Measurements from ENCODE around the gene PERM1. TPM values are rescaled to one million over a fixed set of nuclear protein-coding genes. Genes with fewer than 3 reads are reported as not detected.

Gene PERM1
- total and polyA plus RNA-seq, 2 of the 8 experiments (the other 6 are each of a cell fraction or from before 2014, with no cell fraction given): not detected

- no peak overlapping the region for H3K18ac ChIP-seq (ENCODE audit: extremely low read depth, low read length)
- ChIA-PET CTCF (ENCODE audit: partially characterized antibody) (interaction anchor here (0.5 to 6.9 kb wide), 17 partner anchors 8 to 310 kb away, joined by 3 to 86 read pairs (median 6); partner anchors contain the start of genes HES4 and ISG15), POLR2A (ENCODE audit: partially characterized antibody) (interaction anchor here (0.8 to 2.4 kb wide), 10 partner anchors 14 to 76 kb away, joined by 3 to 9 read pairs (median 3); partner anchors contain the start of gene HES4)
- no peak overlapping the region for H4K5ac ChIP-seq (ENCODE audit: insufficient read length, low read depth, low read length)
- H2BK120ac ChIP-seq (replicated peaks; ENCODE audit: low read depth, low read length): no peak overlapping the region
- H2BK12ac ChIP-seq (ENCODE audit: low read depth, low read length): no peak overlapping the region
- no peaks in the 10 kb centered on the region for H3K79me2 ChIP-seq (ENCODE audit: control insufficient read depth in 1 of 2, insufficient read depth in 2 of 2, low read length in 2 of 2)
- DNase-seq (ENCODE audit: low read depth in 1 of 2, low spot score in 2 of 2): no peak
- H3K36me3 ChIP-seq (ENCODE audit: control insufficient read depth in 2 of 4, insufficient read depth in 4 of 4, low read length in 3 of 4): no peaks in the 10 kb centered on the region
- no peak overlapping the region for H2AFZ ChIP-seq (ENCODE audit: low read length)
- no peak overlapping the region for H3K23ac ChIP-seq (ENCODE audit: insufficient read length)
- H3K56ac ChIP-seq (replicated peaks; ENCODE audit: insufficient read length, low read depth, low read length): no peak overlapping the region
- no peak overlapping the region for H3K14ac ChIP-seq (ENCODE audit: insufficient read length)
- no peaks in the 10 kb centered on the region for H3K9me3 ChIP-seq (ENCODE audit: insufficient read depth in 2 of 2, low read depth in 1 of 2, low read length in 1 of 2)
- H2BK20ac ChIP-seq (ENCODE audit: low read length): no peak overlapping the region
- H3K4me3 ChIP-seq (ENCODE audit: extremely low read depth in 1 of 4, insufficient read depth in 2 of 4, low read depth in 3 of 4, low read length in 4 of 4): no peak overlapping the region
- H4K91ac ChIP-seq (replicated peaks; ENCODE audit: insufficient read length, low read length): no peak overlapping the region
- H3K4me1 ChIP-seq (replicated peaks in 1 of 4; ENCODE audit: control insufficient read depth in 3 of 4, insufficient read depth in 4 of 4, low read length in 3 of 4): peaks cover 0 to 5% (median under 1%) of the 10 kb centered on the region in 4 experiments; a peak in 4 of 7 replicates
- H3K23me2 ChIP-seq (ENCODE audit: low read depth, low read length): peaks cover 2% of the 10 kb centered on the region; the same call in 1 of the 2 replicates
- no peak overlapping the region for H3K9ac ChIP-seq (replicated peaks in 1 of 4; ENCODE audit: extremely low read depth in 1 of 4, low read depth in 3 of 4, low read length in 3 of 4)
- H2BK5ac ChIP-seq (ENCODE audit: low read depth, low read length): no peak overlapping the region
- H4K20me1 ChIP-seq (replicated peaks in 1 of 2; ENCODE audit: control insufficient read depth in 1 of 2, insufficient read depth in 2 of 2, low read length in 2 of 2): peaks cover 0 to 8% of the 10 kb centered on the region in 2 experiments
- WGBS, 2 experiments (ENCODE audit: extremely low coverage in 1 of 2, insufficient coverage in 1 of 2, insufficient read length in 1 of 2, insufficient replicate concordance in 2 of 2, low coverage in 1 of 2, low lambda C conversion rate in 2 of 2, missing lambda C conversion rate in 1 of 2): 88% methylated on average over 30 of the region's 35 CpGs; no CpG with 5 or more reads in 1 of the 2 experiments
- FAIRE-seq: no peak
- H3K79me1 ChIP-seq (ENCODE audit: low read depth, low read length): no peaks in the 10 kb centered on the region
- H2AK5ac ChIP-seq (ENCODE audit: low read depth, low read length): no peak overlapping the region
- H3K27ac ChIP-seq (ENCODE audit: low read depth, low read length): no peak overlapping the region
- TF ChIP-seq KDM4A (IDR thresholded peaks at IDR 0.05; ENCODE audit: low read depth, low read length, severe bottlenecking) (no peak), SP2 (IDR thresholded peaks at IDR 0.05; ENCODE audit: low read length) (no peak), CHD1 (IDR thresholded peaks at IDR 0.05; ENCODE audit: low read depth, low read length) (no peak), EP300 (IDR thresholded peaks at IDR 0.05; ENCODE audit: borderline replicate concordance in 1 of 2, low read depth in 2 of 2, low read length in 2 of 2) (no peak), SP4 (IDR thresholded peaks at IDR 0.05; ENCODE audit: low read length) (no peak), KDM5A (IDR thresholded peaks at IDR 0.05; ENCODE audit: low read length) (no peak), E2F6 (IDR thresholded peaks at IDR 0.05) (no peak), USF2 (IDR thresholded peaks at IDR 0.05; ENCODE audit: low read length) (no peak)
- peak overlapping the region; percentile 28 for H4K8ac ChIP-seq (ENCODE audit: extremely low read depth, insufficient read depth, low read length)
- H3K27me3 ChIP-seq (replicated peaks in 1 of 4; ENCODE audit: control insufficient read depth in 3 of 4, extremely low read depth in 1 of 4, insufficient read depth in 3 of 4, low read length in 3 of 4): peaks cover 0 to 23% (median 12%) of the 10 kb centered on the region in 4 experiments; a peak in 4 of 7 replicates
- H3K4ac ChIP-seq (replicated peaks; ENCODE audit: insufficient read length, low read depth, low read length): no peak overlapping the region
- no peak overlapping the region for H2BK15ac ChIP-seq (ENCODE audit: low read length)
- H3K4me2 ChIP-seq (ENCODE audit: insufficient read depth in 1 of 2, low read depth in 2 of 2, low read length in 2 of 2): no peak overlapping the region
Measured at GRCh38 chr1:980602-981395, 1.1 kb downstream of the PERM1 start.
